ENCODE data around the gene CFAP298.

Gene CFAP298

GRCh38 chr21:32597205-32597604 lies 15.0 kb downstream of the CFAP298 start:
- no peak for DNase-seq

GRCh38 chr21:32595431-32595830 lies 16.7 kb downstream of the CFAP298 start:
- DNase-seq = no peak

- DNase-seq = no peak
Observed at GRCh38 chr21:32593690-32594089, 18.5 kb downstream of the CFAP298 start.

- no peak for DNase-seq
Observed at GRCh38 chr21:32592929-32593502, 19.2 kb downstream of the CFAP298 start.

GRCh38 chr21:32590130-32590529 lies 22.0 kb downstream of the CFAP298 start:
- DNase-seq = no peak

- no peak for DNase-seq
Observed at GRCh38 chr21:32587651-32588050, 24.5 kb downstream of the CFAP298 start.

GRCh38 chr21:32587120-32587519 lies 25.1 kb downstream of the CFAP298 start:
- no peak for DNase-seq

- DNase-seq = no peak
Observed at GRCh38 chr21:32585970-32586369, 26.2 kb downstream of the CFAP298 start.

GRCh38 chr21:32585042-32585710 lies 27.0 kb downstream of the CFAP298 start, which contains the start of gene TCP10L:
Gene TCP10L, minus strand, starts transcription at chr21:32585523. Its CDS starts 1,219 bp downstream, at chr21:32584304.
- DNase-seq = no peak

GRCh38 chr21:32584472-32584871 lies 27.7 kb downstream of the CFAP298 start:
- DNase-seq = no peak

- no peak for DNase-seq
Observed at GRCh38 chr21:32581732-32582131, 30.4 kb downstream of the CFAP298 start.

- no peak for DNase-seq
Observed at GRCh38 chr21:32580949-32581348, 31.2 kb downstream of the CFAP298 start.

- DNase-seq = no peak
Observed at GRCh38 chr21:32578107-32578691, 34.0 kb downstream of the CFAP298 start.

- DNase-seq = no peak
Observed at GRCh38 chr21:32576011-32576410, 36.2 kb downstream of the CFAP298 start.

GRCh38 chr21:32574946-32575925 lies 36.9 kb downstream of the CFAP298 start:
- DNase-seq = no peak

GRCh38 chr21:32572574-32573420 lies 39.4 kb downstream of the CFAP298 start:
- no peak for DNase-seq

GRCh38 chr21:32570456-32570855 lies 41.7 kb downstream of the CFAP298 start:
- DNase-seq = no peak

GRCh38 chr21:32569261-32570230 lies 42.6 kb downstream of the CFAP298 start:
- no peak for DNase-seq

- DNase-seq = no peak
Observed at GRCh38 chr21:32567626-32568025, 44.6 kb downstream of the CFAP298 start.

- DNase-seq = no peak
Observed at GRCh38 chr21:32566741-32567389, 45.3 kb downstream of the CFAP298 start.

Measured in cortex of kidney (tissue), 1 donor.